ENCODE data around the gene EGFL7.

EGFL7 gene

GRCh38 chr9:136671646-136672430 is 9.1 kb downstream of the EGFL7 start (continued):
- no peak for TF ChIP-seq ZBTB6 (tag by site-specific recombination; IDR thresholded peaks at IDR 0.05)
- TF ChIP-seq ZFP41 (tag by site-specific recombination; IDR thresholded peaks at IDR 0.05; ENCODE audit: borderline replicate concordance): no peak
- peak; percentile 32 for TF ChIP-seq EGR2 (tag by site-specific recombination; IDR thresholded peaks at IDR 0.05; ENCODE audit: low read depth)
- TF ChIP-seq ZIC2 (tag by site-specific recombination; IDR thresholded peaks at IDR 0.05): peak; percentile 42
- no peak for TF ChIP-seq ZSCAN23 (tag by site-specific recombination; IDR thresholded peaks at IDR 0.05)
- TF ChIP-seq ZNF292 (tag by site-specific recombination; IDR thresholded peaks at IDR 0.05; ENCODE audit: borderline replicate concordance, low read depth): no peak
- TF ChIP-seq, protein P1, sequence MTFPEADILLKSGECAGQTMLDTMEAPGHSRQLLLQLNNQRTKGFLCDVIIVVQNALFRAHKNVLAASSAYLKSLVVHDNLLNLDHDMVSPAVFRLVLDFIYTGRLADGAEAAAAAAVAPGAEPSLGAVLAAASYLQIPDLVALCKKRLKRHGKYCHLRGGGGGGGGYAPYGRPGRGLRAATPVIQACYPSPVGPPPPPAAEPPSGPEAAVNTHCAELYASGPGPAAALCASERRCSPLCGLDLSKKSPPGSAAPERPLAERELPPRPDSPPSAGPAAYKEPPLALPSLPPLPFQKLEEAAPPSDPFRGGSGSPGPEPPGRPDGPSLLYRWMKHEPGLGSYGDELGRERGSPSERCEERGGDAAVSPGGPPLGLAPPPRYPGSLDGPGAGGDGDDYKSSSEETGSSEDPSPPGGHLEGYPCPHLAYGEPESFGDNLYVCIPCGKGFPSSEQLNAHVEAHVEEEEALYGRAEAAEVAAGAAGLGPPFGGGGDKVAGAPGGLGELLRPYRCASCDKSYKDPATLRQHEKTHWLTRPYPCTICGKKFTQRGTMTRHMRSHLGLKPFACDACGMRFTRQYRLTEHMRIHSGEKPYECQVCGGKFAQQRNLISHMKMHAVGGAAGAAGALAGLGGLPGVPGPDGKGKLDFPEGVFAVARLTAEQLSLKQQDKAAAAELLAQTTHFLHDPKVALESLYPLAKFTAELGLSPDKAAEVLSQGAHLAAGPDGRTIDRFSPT (tag by site-specific recombination; IDR thresholded peaks at IDR 0.05): no peak
- no peak for TF ChIP-seq ZBTB21 (tag by site-specific recombination; IDR thresholded peaks at IDR 0.05)
- TF ChIP-seq, protein P2, sequence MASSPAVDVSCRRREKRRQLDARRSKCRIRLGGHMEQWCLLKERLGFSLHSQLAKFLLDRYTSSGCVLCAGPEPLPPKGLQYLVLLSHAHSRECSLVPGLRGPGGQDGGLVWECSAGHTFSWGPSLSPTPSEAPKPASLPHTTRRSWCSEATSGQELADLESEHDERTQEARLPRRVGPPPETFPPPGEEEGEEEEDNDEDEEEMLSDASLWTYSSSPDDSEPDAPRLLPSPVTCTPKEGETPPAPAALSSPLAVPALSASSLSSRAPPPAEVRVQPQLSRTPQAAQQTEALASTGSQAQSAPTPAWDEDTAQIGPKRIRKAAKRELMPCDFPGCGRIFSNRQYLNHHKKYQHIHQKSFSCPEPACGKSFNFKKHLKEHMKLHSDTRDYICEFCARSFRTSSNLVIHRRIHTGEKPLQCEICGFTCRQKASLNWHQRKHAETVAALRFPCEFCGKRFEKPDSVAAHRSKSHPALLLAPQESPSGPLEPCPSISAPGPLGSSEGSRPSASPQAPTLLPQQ (tag by site-specific recombination; IDR thresholded peaks at IDR 0.05): peak; percentile 27; the same call in 1 of the 2 replicates
- peak; percentile 79; the same call in 1 of the 2 replicates for TF ChIP-seq ZNF513 (tag by site-specific recombination; IDR thresholded peaks at IDR 0.05)
- no peak for TF ChIP-seq ZNF341 (tag by site-specific recombination; IDR thresholded peaks at IDR 0.05; ENCODE audit: low read depth)
- TF ChIP-seq ZNF362 (tag by site-specific recombination; IDR thresholded peaks at IDR 0.05): no peak
- no peak for TF ChIP-seq ZNF394 (tag by site-specific recombination; IDR thresholded peaks at IDR 0.05; ENCODE audit: borderline replicate concordance)
- 0 out of 2 replicates have a peak, but pooled peaks have one; percentile 8 for TF ChIP-seq BCL11B (tag by site-specific recombination; IDR thresholded peaks at IDR 0.05; ENCODE audit: low read depth)
- peak; percentile 91 for TF ChIP-seq ZBTB7A (tag by site-specific recombination; IDR thresholded peaks at IDR 0.05; ENCODE audit: low read depth)
- TF ChIP-seq KLF17 (tag by site-specific recombination; IDR thresholded peaks at IDR 0.05): no peak
- TF ChIP-seq, protein P3, sequence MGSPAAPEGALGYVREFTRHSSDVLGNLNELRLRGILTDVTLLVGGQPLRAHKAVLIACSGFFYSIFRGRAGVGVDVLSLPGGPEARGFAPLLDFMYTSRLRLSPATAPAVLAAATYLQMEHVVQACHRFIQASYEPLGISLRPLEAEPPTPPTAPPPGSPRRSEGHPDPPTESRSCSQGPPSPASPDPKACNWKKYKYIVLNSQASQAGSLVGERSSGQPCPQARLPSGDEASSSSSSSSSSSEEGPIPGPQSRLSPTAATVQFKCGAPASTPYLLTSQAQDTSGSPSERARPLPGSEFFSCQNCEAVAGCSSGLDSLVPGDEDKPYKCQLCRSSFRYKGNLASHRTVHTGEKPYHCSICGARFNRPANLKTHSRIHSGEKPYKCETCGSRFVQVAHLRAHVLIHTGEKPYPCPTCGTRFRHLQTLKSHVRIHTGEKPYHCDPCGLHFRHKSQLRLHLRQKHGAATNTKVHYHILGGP (tag by site-specific recombination; IDR thresholded peaks at IDR 0.05): no peak
- no peak for TF ChIP-seq YY2 (tag by site-specific recombination; IDR thresholded peaks at IDR 0.05)
- TF ChIP-seq ZNF155 (tag by site-specific recombination; IDR thresholded peaks at IDR 0.05): no peak
- no peak for TF ChIP-seq MEIS1 (CRISPR knock-in tag; IDR thresholded peaks at IDR 0.05; ENCODE audit: borderline replicate concordance)
- no peak for TF ChIP-seq ZNF596 (tag by site-specific recombination; IDR thresholded peaks at IDR 0.05)
- TF ChIP-seq, protein P4, sequence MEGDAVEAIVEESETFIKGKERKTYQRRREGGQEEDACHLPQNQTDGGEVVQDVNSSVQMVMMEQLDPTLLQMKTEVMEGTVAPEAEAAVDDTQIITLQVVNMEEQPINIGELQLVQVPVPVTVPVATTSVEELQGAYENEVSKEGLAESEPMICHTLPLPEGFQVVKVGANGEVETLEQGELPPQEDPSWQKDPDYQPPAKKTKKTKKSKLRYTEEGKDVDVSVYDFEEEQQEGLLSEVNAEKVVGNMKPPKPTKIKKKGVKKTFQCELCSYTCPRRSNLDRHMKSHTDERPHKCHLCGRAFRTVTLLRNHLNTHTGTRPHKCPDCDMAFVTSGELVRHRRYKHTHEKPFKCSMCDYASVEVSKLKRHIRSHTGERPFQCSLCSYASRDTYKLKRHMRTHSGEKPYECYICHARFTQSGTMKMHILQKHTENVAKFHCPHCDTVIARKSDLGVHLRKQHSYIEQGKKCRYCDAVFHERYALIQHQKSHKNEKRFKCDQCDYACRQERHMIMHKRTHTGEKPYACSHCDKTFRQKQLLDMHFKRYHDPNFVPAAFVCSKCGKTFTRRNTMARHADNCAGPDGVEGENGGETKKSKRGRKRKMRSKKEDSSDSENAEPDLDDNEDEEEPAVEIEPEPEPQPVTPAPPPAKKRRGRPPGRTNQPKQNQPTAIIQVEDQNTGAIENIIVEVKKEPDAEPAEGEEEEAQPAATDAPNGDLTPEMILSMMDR (tag by site-specific recombination; IDR thresholded peaks at IDR 0.05): peak; percentile 88
- no peak for TF ChIP-seq ZNF146 (tag by site-specific recombination; IDR thresholded peaks at IDR 0.05)

Data from HEK293 (cell line).